HFFc6 (cell line): Measurements from ENCODE around the gene FRMD5. TPM values are rescaled to one million over a fixed set of nuclear protein-coding genes. Genes with fewer than 3 reads are reported as not detected.
"Not testable (repeated sequence)": the region's sequence is repeated elsewhere in the genome, so short reads cannot be mapped to it uniquely, and the experiment has no call there.

Experiments
- DNase-seq: peaks from one replicate; pipeline ENCODE4 v3.0.0-alpha.2; 2018
- H3K27ac Mint-ChIP-seq: 2 replicates; pipeline ENCODE4 v1.8.0; 2020; ENCODE audit warnings: mild to moderate bottlenecking, mixed read lengths
- H3K27me3 Mint-ChIP-seq: 2 replicates; pipeline ENCODE4 v1.8.0; 2021; ENCODE audit warnings: mild to moderate bottlenecking, moderate library complexity, mixed read lengths; ENCODE audit not compliant: insufficient read depth
- H3K36me3 Mint-ChIP-seq: 2 replicates; pipeline ENCODE4 v1.8.0; 2021; ENCODE audit warnings: low read depth, mixed read lengths
- H3K4me1 Mint-ChIP-seq: 2 replicates; pipeline ENCODE4 v1.8.0; 2020; ENCODE audit warnings: low read depth, mixed read lengths
- H3K4me3 Mint-ChIP-seq: 2 replicates; pipeline ENCODE4 v1.8.0; 2020; ENCODE audit warnings: mild to moderate bottlenecking, moderate library complexity, mixed read lengths
- H3K9me3 Mint-ChIP-seq: 2 replicates; pipeline ENCODE4 v1.8.0; 2020; ENCODE audit warnings: mild to moderate bottlenecking, mixed read lengths
- CTCF ChIP-seq: fragments of 200-600 bp; sonication (generic); IDR thresholded peaks from 2 replicates; pipeline ENCODE4 v1.5.0; 2021; ENCODE audit warnings: antibody characterized with exemption, mild to moderate bottlenecking
- total RNA-seq, 6 experiments: library from RNA; stranded (reverse); fragmentation: NEBNext Ultra II Directional; extraction: Animal tissue kit (Norgen Biotek cat#: 25700); gene quantifications; 2 replicates in 1 of 6; 3 replicates in 5 of 6; pipeline ENCODE4 v1.2.3, GENCODE V29; 2021

The FRMD5 gene
- total RNA-seq, 6 experiments from 2014 or later: 0.67 to 1.1 (median 0.94) TPM

GRCh38 chr15:43826029-43826507 is 369.0 kb downstream of the FRMD5 start:
- no peak for DNase-seq
- peaks cover 43% of the 10 kb centered on the region for H3K4me1 Mint-ChIP-seq
- H3K27me3 Mint-ChIP-seq: no peaks in the 10 kb centered on the region; the same call in none of the 2 replicates
- H3K9me3 Mint-ChIP-seq: peaks cover 4% of the 10 kb centered on the region
- no peak for TF ChIP-seq CTCF
- peaks cover 18% of the 10 kb centered on the region for H3K36me3 Mint-ChIP-seq
- H3K4me3 Mint-ChIP-seq: peak overlapping the region; percentile 87
- H3K27ac Mint-ChIP-seq: peak overlapping the region; percentile 82; the same call in 1 of the 2 replicates

DNA sequence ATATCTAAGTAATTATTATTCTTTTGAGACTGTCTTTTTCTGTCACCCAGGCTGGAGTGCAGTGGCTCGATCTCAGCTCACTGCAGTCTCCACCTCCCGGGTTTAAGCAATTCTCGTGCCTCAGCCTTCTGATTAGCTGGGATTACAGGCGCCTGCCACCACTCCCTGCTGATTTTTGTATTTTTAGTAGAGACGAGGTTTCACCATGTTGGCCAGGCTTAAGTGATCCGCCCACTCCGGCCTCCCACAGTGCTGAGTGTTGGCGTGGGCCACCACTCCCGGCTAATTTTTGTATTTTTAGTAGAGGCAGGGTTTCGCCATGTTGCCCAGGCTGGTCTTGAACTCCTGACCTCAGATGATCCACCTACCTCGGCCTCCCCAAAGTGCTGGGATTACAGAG is 369.8 kb downstream of the FRMD5 start:
- not testable (repeated sequence) for DNase-seq, H3K27ac Mint-ChIP-seq, H3K9me3 Mint-ChIP-seq, H3K4me3 Mint-ChIP-seq, H3K27me3 Mint-ChIP-seq
- Mint-ChIP-seq H3K4me1 (peaks cover 43% of the 10 kb centered on the region), H3K36me3 (peaks cover 18% of the 10 kb centered on the region)

- H3K36me3 Mint-ChIP-seq: peaks cover 14% of the 10 kb centered on the region
- H3K27ac Mint-ChIP-seq: peak within 1 kb of the TSS; percentile 98
Measured at GRCh38 chr15:43824302-43825246, 370.5 kb downstream of the FRMD5 start, which contains the start of gene MFAP1. MFAP1 (minus strand) TSS chr15:43824690; CDS start chr15:43824569, 121 bp downstream.

GRCh38 chr15:43821505-43821904 is 373.6 kb downstream of the FRMD5 start:
- H3K4me1 Mint-ChIP-seq: peaks cover 17% of the 10 kb centered on the region
- H3K27ac Mint-ChIP-seq: peak overlapping the region; percentile 17; the same call in 1 of the 2 replicates
- H3K9me3 Mint-ChIP-seq: peaks cover 4% of the 10 kb centered on the region
- no peak for TF ChIP-seq CTCF
- peaks cover 14% of the 10 kb centered on the region for H3K36me3 Mint-ChIP-seq
- no peak for DNase-seq
- H3K4me3 Mint-ChIP-seq: no peak overlapping the region
- no peaks in the 10 kb centered on the region; the same call in none of the 2 replicates for H3K27me3 Mint-ChIP-seq

More at GRCh38 chr15:43824302-43825246, 370.5 kb downstream of the FRMD5 start, which contains the start of gene MFAP1:
- H3K27me3 Mint-ChIP-seq: no peaks in the 10 kb centered on the region; the same call in none of the 2 replicates
- peaks cover 43% of the 10 kb centered on the region for H3K4me1 Mint-ChIP-seq
- H3K4me3 Mint-ChIP-seq: peak within 1 kb of the TSS; percentile 96
- peaks cover 4% of the 10 kb centered on the region for H3K9me3 Mint-ChIP-seq
- TF ChIP-seq CTCF: no peak
- peak; percentile 95 for DNase-seq

Other genes with a start within 250 kb of the FRMD5 start
- 100 to 1,000 TPM in 1 of 6 experiments, 10 to 100 TPM in 5; 78.7 to 110 (median 94.3) TPM for gene GOLM2, start 93.4 kb upstream of the FRMD5 start, total RNA-seq
- gene CTDSPL2, start 232.4 kb upstream of the FRMD5 start, total RNA-seq: 10 to 100 TPM; 19.8 to 32.7 (median 30.6) TPM